Measurements from ENCODE around the gene HSPB7.

The HSPB7 gene

GRCh38 chr1:15993666-15994065 lies 24.2 kb downstream of the HSPB7 start:
- Histone ChIP-seq H3F3A (ENCODE audit: insufficient read depth, low read length) (no peaks in the 10 kb centered on the region), H3K4me1 (ENCODE audit: insufficient read depth, low read length, severe bottlenecking) (no peaks in the 10 kb centered on the region), H2AFZ (ENCODE audit: low read length) (no peak overlapping the region), H3K4me3 (ENCODE audit: low read depth, low read length, poor library complexity, severe bottlenecking) (no peak overlapping the region), H3K9me2 (ENCODE audit: low read depth, low read length) (no peaks in the 10 kb centered on the region), H3K27me3 (ENCODE audit: insufficient read depth, low read length) (peaks cover 9% of the 10 kb centered on the region; the same call in 1 of the 2 replicates), H3K4me2 (ENCODE audit: low read length) (no peak overlapping the region), H3K79me2 (ENCODE audit: insufficient read depth, low read length) (no peaks in the 10 kb centered on the region), H4K20me1 (ENCODE audit: insufficient read depth, low read length) (no peaks in the 10 kb centered on the region), H3K9me3 (ENCODE audit: low read length) (no peaks in the 10 kb centered on the region), H3K9ac (ENCODE audit: low read length) (no peak overlapping the region), H3K27ac (ENCODE audit: low read depth, low read length, poor library complexity, severe bottlenecking) (no peak overlapping the region), H3K36me3 (ENCODE audit: insufficient read depth, low read length) (no peaks in the 10 kb centered on the region)
- TF ChIP-seq CTCF (IDR thresholded peaks at IDR 0.05; ENCODE audit: low read length) (no peak), EZH2 (IDR thresholded peaks at IDR 0.05; ENCODE audit: borderline replicate concordance, low read length) (no peak)

- H3K27ac ChIP-seq (ENCODE audit: low read depth, low read length, poor library complexity, severe bottlenecking) = no peak overlapping the region
- H4K20me1 ChIP-seq (ENCODE audit: insufficient read depth, low read length) = no peaks in the 10 kb centered on the region
- no peaks in the 10 kb centered on the region for H3K9me2 ChIP-seq (ENCODE audit: low read depth, low read length)
Measured at GRCh38 chr1:15992582-15993500, 25.0 kb downstream of the HSPB7 start.

GRCh38 chr1:15992187-15992553 lies 25.7 kb downstream of the HSPB7 start:
- H3K4me2 ChIP-seq (ENCODE audit: low read length) = no peak overlapping the region
- no peak overlapping the region for H2AFZ ChIP-seq (ENCODE audit: low read length)
- H3F3A ChIP-seq (ENCODE audit: insufficient read depth, low read length) = no peaks in the 10 kb centered on the region
- H3K27me3 ChIP-seq (ENCODE audit: insufficient read depth, low read length) = peaks cover 9% of the 10 kb centered on the region; the same call in 1 of the 2 replicates
- no peaks in the 10 kb centered on the region for H3K9me3 ChIP-seq (ENCODE audit: low read length)
- no peaks in the 10 kb centered on the region for H3K4me1 ChIP-seq (ENCODE audit: insufficient read depth, low read length, severe bottlenecking)
- H3K4me3 ChIP-seq (ENCODE audit: low read depth, low read length, poor library complexity, severe bottlenecking) = no peak overlapping the region
- H3K27ac ChIP-seq (ENCODE audit: low read depth, low read length, poor library complexity, severe bottlenecking) = no peak overlapping the region
- no peaks in the 10 kb centered on the region for H3K9me2 ChIP-seq (ENCODE audit: low read depth, low read length)
- no peak overlapping the region for H3K9ac ChIP-seq (ENCODE audit: low read length)
- no peaks in the 10 kb centered on the region for H3K79me2 ChIP-seq (ENCODE audit: insufficient read depth, low read length)
- TF ChIP-seq EZH2 (IDR thresholded peaks at IDR 0.05; ENCODE audit: borderline replicate concordance, low read length) (no peak), CTCF (IDR thresholded peaks at IDR 0.05; ENCODE audit: low read length) (no peak)
- no peaks in the 10 kb centered on the region for H4K20me1 ChIP-seq (ENCODE audit: insufficient read depth, low read length)
- no peaks in the 10 kb centered on the region for H3K36me3 ChIP-seq (ENCODE audit: insufficient read depth, low read length)

More at GRCh38 chr1:15992582-15993500, 25.0 kb downstream of the HSPB7 start:
- no peak for TF ChIP-seq EZH2 (IDR thresholded peaks at IDR 0.05; ENCODE audit: borderline replicate concordance, low read length)
- no peak for TF ChIP-seq CTCF (IDR thresholded peaks at IDR 0.05; ENCODE audit: low read length)
- H3F3A ChIP-seq (ENCODE audit: insufficient read depth, low read length) = no peaks in the 10 kb centered on the region
- no peak overlapping the region for H2AFZ ChIP-seq (ENCODE audit: low read length)
- H3K27me3 ChIP-seq (ENCODE audit: insufficient read depth, low read length) = peaks cover 9% of the 10 kb centered on the region; the same call in 1 of the 2 replicates
- no peaks in the 10 kb centered on the region for H3K36me3 ChIP-seq (ENCODE audit: insufficient read depth, low read length)
- H3K79me2 ChIP-seq (ENCODE audit: insufficient read depth, low read length) = no peaks in the 10 kb centered on the region
- no peak overlapping the region for H3K9ac ChIP-seq (ENCODE audit: low read length)
- H3K9me3 ChIP-seq (ENCODE audit: low read length) = no peaks in the 10 kb centered on the region
- no peaks in the 10 kb centered on the region for H3K4me1 ChIP-seq (ENCODE audit: insufficient read depth, low read length, severe bottlenecking)
- H3K4me2 ChIP-seq (ENCODE audit: low read length) = no peak overlapping the region
- no peak overlapping the region for H3K4me3 ChIP-seq (ENCODE audit: low read depth, low read length, poor library complexity, severe bottlenecking)

Measured in OCI-LY1 (cell line).